Measurements from ENCODE around the gene CGB5. TPM values are rescaled to one million over a fixed set of nuclear protein-coding genes. Genes with fewer than 3 reads are reported as not detected.

Gene CGB5
- total and polyA plus RNA-seq, 2 experiments from 2014 or later = not detected

GRCh38 chr19:49071860-49072547 is 28.4 kb downstream of the CGB5 start:
- Histone ChIP-seq H3K79me2 (replicated peaks; ENCODE audit: insufficient read depth) (no peaks in the 10 kb centered on the region), H3K27ac (ENCODE audit: low read depth) (no peak overlapping the region), H3K9me2 (ENCODE audit: insufficient read depth) (0 out of 2 replicates have a peak, but pooled peaks cover 6% of the 10 kb centered on the region), H3F3A (replicated peaks; ENCODE audit: low read depth) (no peaks in the 10 kb centered on the region), H3K27me3 (ENCODE audit: insufficient read depth) (peaks cover 72% of the 10 kb centered on the region), H3K4me1 (ENCODE audit: insufficient read depth) (peaks cover 9% of the 10 kb centered on the region), H3K4me2 (peak overlapping the region; percentile 57; the same call in 1 of the 2 replicates), H3K4me3 (peak overlapping the region; percentile 38; the same call in 1 of the 2 replicates), H2AFZ (peak overlapping the region; percentile 81; the same call in 1 of the 2 replicates), H4K20me1 (replicated peaks; ENCODE audit: insufficient read depth) (no peaks in the 10 kb centered on the region; the same call in 1 of the 2 replicates), H3K36me3 (ENCODE audit: insufficient read depth) (no peaks in the 10 kb centered on the region)
- Mint-ChIP-seq H3K4me3 (peak overlapping the region; percentile 66), H3K9me3 (peaks cover 29% of the 10 kb centered on the region), H3K27me3 (ENCODE audit: insufficient read depth, low read depth, poor library complexity) (peaks cover 69% of the 10 kb centered on the region), H3K4me1 (peaks cover 19% of the 10 kb centered on the region), H3K36me3 (ENCODE audit: low read depth) (peaks cover 10% of the 10 kb centered on the region), H3K27ac (no peak overlapping the region)
- peak; percentile 78 for ATAC-seq
- peak; percentile 91 for DNase-seq (ENCODE audit: low spot score)
- TF ChIP-seq ZNF462 (CRISPR knock-in tag; IDR thresholded peaks at IDR 0.05) (no peak), POLR2AphosphoS5 (IDR thresholded peaks at IDR 0.05; ENCODE audit: low read depth) (peak; percentile 65)

GRCh38 chr19:49073514-49074378 is 30.1 kb downstream of the CGB5 start:
- H3K27ac ChIP-seq (ENCODE audit: low read depth) = no peak overlapping the region
- H4K20me1 ChIP-seq (replicated peaks; ENCODE audit: insufficient read depth) = no peaks in the 10 kb centered on the region; the same call in 1 of the 2 replicates
- 0 out of 2 replicates have a peak, but pooled peaks cover 5% of the 10 kb centered on the region for H3K9me2 ChIP-seq (ENCODE audit: insufficient read depth)
- Mint-ChIP-seq H3K27ac (no peak overlapping the region), H3K4me3 (peak overlapping the region; percentile 69), H3K36me3 (ENCODE audit: low read depth) (peaks cover 7% of the 10 kb centered on the region; the same call in 2 of the 3 replicates), H3K9me3 (peaks cover 22% of the 10 kb centered on the region), H3K27me3 (ENCODE audit: insufficient read depth, low read depth, poor library complexity) (peaks cover 56% of the 10 kb centered on the region), H3K4me1 (peaks cover 13% of the 10 kb centered on the region; the same call in 2 of the 3 replicates)
- DNase-seq (ENCODE audit: low spot score) (peak; percentile 67), ATAC-seq (peak; percentile 52)
- no peaks in the 10 kb centered on the region for H3F3A ChIP-seq (replicated peaks; ENCODE audit: low read depth)
- peak; percentile 37 to 73 for TF ChIP-seq CTCF (conservative IDR thresholded peaks at IDR 0.05; ENCODE audit: low read depth in 2 of 2)
- no peak for TF ChIP-seq STAT1 (IDR thresholded peaks at IDR 0.05; ENCODE audit: unreplicated experiment)
- no peak for TF ChIP-seq ZNF114 (CRISPR knock-in tag; IDR thresholded peaks at IDR 0.05)
- no peaks in the 10 kb centered on the region for H3K79me2 ChIP-seq (replicated peaks; ENCODE audit: insufficient read depth)
- no peak overlapping the region for H2AFZ ChIP-seq
- no peak overlapping the region for H3K4me3 ChIP-seq
- peaks cover 57% of the 10 kb centered on the region for H3K27me3 ChIP-seq (ENCODE audit: insufficient read depth)
- no peaks in the 10 kb centered on the region for H3K36me3 ChIP-seq (ENCODE audit: insufficient read depth)
- H3K4me1 ChIP-seq (ENCODE audit: insufficient read depth) = peaks cover 7% of the 10 kb centered on the region
- no peak overlapping the region for H3K4me2 ChIP-seq

Measured in GM23338 (cell line).